Measurements from ENCODE around the gene ADGRB3.

ADGRB3 gene

DNA sequence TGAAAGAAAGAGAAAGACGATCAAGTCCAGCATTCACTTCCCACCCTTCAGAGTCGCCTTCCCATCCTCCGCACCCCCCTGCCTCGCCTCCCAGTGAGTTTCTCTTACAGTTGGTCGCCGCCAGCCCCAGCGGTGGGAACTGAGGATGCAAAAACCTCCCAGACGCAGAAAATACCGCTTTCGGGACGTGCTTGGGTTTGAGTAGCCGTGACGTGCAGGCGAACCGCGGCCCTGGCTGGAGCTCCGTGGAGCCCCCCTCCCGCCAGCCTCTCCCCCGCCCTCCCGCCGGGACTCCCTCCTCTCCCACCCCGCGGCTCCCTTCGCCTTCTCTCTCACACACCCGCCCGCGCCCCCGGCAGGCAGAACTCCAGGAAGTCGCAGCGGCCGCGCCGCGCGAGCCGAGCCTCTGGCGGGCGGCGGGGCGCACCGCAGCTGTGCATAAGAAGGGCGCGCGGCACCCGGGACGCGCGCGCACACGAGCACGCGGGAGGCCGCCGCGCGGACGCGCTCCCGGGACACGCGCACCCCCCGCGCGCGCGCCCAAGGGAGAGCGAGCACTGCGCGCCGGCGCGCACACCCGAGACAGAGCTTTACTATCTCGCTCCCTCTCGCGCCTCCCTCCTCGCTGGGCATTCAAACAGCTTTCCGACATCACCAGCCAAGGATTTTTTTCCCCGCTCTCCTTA, at the start of gene ADGRB3:
Gene ADGRB3, plus strand, starts transcription at position 557 of the 686 bp plus-strand sequence. CDS start 3,394 bp downstream, outside the sequence.
- peak within 1 kb of the TSS; percentile 69 for H3K4me3 ChIP-seq (ENCODE audit: low read length)
- DNase-seq (ENCODE audit: low read depth) = peak; percentile 31
- TF ChIP-seq, protein P1, sequence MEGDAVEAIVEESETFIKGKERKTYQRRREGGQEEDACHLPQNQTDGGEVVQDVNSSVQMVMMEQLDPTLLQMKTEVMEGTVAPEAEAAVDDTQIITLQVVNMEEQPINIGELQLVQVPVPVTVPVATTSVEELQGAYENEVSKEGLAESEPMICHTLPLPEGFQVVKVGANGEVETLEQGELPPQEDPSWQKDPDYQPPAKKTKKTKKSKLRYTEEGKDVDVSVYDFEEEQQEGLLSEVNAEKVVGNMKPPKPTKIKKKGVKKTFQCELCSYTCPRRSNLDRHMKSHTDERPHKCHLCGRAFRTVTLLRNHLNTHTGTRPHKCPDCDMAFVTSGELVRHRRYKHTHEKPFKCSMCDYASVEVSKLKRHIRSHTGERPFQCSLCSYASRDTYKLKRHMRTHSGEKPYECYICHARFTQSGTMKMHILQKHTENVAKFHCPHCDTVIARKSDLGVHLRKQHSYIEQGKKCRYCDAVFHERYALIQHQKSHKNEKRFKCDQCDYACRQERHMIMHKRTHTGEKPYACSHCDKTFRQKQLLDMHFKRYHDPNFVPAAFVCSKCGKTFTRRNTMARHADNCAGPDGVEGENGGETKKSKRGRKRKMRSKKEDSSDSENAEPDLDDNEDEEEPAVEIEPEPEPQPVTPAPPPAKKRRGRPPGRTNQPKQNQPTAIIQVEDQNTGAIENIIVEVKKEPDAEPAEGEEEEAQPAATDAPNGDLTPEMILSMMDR (conservative IDR thresholded peaks at IDR 0.05; ENCODE audit: low read depth, low read length) = peak; percentile 7

DNA sequence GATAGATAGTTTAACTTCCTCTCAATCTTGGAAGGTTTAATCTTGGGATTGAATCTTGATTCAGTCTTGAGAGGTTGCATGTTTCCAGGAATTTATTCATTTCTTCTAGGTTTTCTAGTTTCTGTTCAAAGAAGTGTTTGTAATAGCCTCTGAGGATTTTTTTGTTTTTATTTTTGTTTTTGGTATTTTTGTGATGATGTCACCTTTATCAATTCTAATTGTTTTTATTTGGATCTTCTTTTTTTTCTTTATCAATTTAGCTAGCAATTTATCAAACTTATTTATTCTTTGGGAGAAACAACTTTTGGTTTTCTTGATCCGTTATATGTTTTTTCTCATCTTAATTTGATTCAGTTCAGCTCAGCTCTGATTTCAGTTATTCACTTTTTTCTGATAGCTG, 41.5 kb upstream of the ADGRB3 start:
- TF ChIP-seq, protein P1 (conservative IDR thresholded peaks at IDR 0.05; ENCODE audit: low read depth, low read length) = no peak
- DNase-seq (ENCODE audit: low read depth) = no peak
- H3K4me3 ChIP-seq (ENCODE audit: low read length) = no peak overlapping the region

DNA sequence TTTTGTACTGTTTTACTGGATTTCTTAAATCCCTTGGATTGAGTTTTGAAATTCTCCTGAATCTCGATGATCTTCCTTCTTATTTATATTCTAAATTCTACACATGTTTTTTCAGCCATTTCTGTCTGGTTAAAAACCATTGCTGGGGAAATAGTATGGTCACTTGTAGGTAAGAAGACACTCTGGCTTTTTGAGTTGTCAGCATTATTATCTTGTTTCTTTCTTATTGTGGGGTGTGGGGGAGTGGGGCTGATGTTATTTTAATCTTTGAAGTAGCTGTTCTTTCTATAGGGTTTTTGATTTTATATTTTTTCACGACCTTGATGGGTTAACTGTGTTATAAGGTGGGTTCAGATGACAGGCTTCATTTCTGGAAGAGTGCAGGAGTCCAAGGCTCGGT, 37.4 kb upstream of the ADGRB3 start:
- no peak for DNase-seq (ENCODE audit: low read depth)
- H3K4me3 ChIP-seq (ENCODE audit: low read length) = no peak overlapping the region
- TF ChIP-seq, protein P1 (conservative IDR thresholded peaks at IDR 0.05; ENCODE audit: low read depth, low read length) = no peak

DNA sequence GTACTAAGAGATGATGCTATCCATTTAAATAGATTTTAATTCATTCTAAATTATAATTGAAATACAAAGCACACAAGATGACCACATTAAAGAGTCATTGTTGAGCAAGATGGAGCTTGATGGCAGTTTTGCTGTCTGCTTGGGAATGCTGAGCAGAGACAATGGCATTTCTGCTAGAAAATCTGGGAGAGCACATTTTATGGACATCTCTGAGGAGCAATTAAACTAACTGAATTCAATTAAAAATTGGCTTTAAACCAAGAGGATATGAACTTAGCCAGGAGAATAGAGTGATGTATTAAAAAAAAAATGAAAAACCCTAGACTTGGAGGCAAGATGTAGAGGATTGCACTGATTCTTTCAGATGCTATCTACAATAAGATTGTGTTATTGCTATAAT, 19.1 kb upstream of the ADGRB3 start:
- no peak for DNase-seq (ENCODE audit: low read depth)
- no peak overlapping the region for H3K4me3 ChIP-seq (ENCODE audit: low read length)
- TF ChIP-seq, protein P1 (conservative IDR thresholded peaks at IDR 0.05; ENCODE audit: low read depth, low read length) = no peak

DNA sequence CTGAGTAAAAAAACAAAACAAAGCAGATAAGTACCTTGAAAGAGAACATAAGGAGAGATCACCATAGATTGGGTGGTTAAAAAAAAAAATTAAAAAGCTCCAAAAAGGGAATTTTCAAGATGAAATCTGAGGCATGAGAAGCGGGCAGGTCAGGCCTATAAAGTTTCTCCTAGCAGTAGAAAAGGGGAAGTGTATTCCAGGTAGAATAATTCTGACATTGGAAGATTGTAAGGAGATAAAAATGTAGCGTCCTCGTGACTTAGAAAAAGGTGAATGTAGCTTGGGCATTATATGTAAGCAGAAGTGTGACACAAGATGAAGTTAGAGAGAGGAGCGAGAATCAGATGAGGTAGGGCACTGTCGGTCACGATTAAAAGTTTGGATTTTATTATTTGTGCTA, 9.1 kb upstream of the ADGRB3 start:
- TF ChIP-seq, protein P1 (conservative IDR thresholded peaks at IDR 0.05; ENCODE audit: low read depth, low read length) = no peak
- no peak overlapping the region for H3K4me3 ChIP-seq (ENCODE audit: low read length)
- no peak for DNase-seq (ENCODE audit: low read depth)

DNA sequence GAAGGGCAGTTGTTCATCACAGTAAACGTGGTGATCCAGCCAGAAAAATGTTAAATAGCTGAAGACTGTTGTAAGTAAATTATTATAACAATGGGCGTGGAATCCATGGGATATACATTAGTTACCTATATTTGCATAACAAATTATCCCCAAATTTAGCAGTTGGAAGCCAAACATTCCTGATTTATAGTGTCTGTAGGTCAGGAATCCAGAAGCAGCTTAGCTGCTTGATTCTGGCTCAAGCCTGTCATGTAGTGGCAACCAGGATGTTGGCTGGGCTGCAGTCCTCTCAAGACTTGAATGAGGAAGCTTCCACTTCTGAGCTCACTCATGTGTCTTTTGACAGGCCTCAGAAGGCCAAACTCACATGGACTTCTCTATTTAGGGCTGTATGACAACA, 6.9 kb upstream of the ADGRB3 start:
- DNase-seq (ENCODE audit: low read depth) = no peak
- TF ChIP-seq, protein P1 (conservative IDR thresholded peaks at IDR 0.05; ENCODE audit: low read depth, low read length) = no peak
- H3K4me3 ChIP-seq (ENCODE audit: low read length) = no peak overlapping the region

DNA sequence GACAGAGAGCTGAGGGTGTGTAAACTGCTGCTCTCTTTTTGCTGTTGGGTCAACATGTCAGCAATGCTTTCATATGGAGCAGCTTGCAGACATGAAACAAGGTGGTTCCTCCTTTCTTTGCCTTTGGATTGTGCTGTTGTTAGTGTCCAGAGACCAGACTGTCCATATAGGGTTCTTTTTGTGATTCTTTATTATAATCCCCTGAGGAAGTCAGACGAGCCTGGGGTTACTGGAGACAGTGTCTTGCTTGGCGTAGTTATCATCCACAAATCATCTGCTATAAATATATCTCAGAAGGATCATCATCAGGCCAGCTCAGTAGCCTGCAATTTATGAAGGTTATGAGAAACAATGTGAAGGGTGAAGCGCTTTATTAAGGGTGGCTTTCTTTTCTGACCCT, 2.3 kb upstream of the ADGRB3 start:
- TF ChIP-seq, protein P1 (conservative IDR thresholded peaks at IDR 0.05; ENCODE audit: low read depth, low read length) = no peak
- no peak overlapping the region for H3K4me3 ChIP-seq (ENCODE audit: low read length)
- DNase-seq (ENCODE audit: low read depth) = no peak
